H1 (cell line): ENCODE data around the gene CPTP. TPM values are rescaled to one million over a fixed set of nuclear protein-coding genes. Genes with fewer than 3 reads are reported as not detected.

ENCODE experiments used
- CTCF ChIA-PET: fragments of 300-600 bp; sonication (Branson Sonifier 250); formaldehyde crosslinking; loops from one replicate; lab custom pipeline; 2021; ENCODE audit not compliant: partially characterized antibody; lab: Charles Lee
- POLR2A ChIA-PET: fragments of 300-600 bp; sonication (Branson Sonifier 250); formaldehyde crosslinking; loops from one replicate; lab custom pipeline; 2021; ENCODE audit warnings: inconsistent platforms; ENCODE audit not compliant: partially characterized antibody; lab: Charles Lee
- DNase-seq, 2 experiments: peaks; one replicate each; pipeline versions ENCODE4 v3.0.0 to v3.0.0-alpha.2; 2010 to 2022; ENCODE audit warnings: low spot score in 2 of 2, low read depth in 1 of 2, mixed read lengths in 1 of 2
- FAIRE-seq: peaks from 2 replicates; lab custom pipeline; 2011; peaks lifted over from hg19 to GRCh38; lab: Jason Lieb, UNC
- H2AFZ ChIP-seq: 2 replicates; pipeline ENCODE4 v1.8.1; 2012; ENCODE audit warnings: low read length, inconsistent platforms
- H2AK5ac ChIP-seq: 2 replicates; pipeline ENCODE4 v1.6.1; 2013; ENCODE audit warnings: low read depth, low read length
- H2BK120ac ChIP-seq: replicated peaks from 2 replicates; pipeline ENCODE3; 2013; ENCODE audit warnings: low read depth, low read length, inconsistent platforms
- H2BK12ac ChIP-seq: 2 replicates; pipeline ENCODE4 v1.6.1; 2013; ENCODE audit warnings: low read depth, low read length
- H2BK15ac ChIP-seq: 2 replicates; pipeline ENCODE4 v1.6.1; 2013; ENCODE audit warnings: low read length
- H2BK20ac ChIP-seq: 2 replicates; pipeline ENCODE4 v1.6.1; 2013; ENCODE audit warnings: low read length
- H2BK5ac ChIP-seq: 2 replicates; pipeline ENCODE4 v1.6.1; 2013; ENCODE audit warnings: low read depth, low read length
- H3K14ac ChIP-seq: 2 replicates; pipeline ENCODE4 v1.6.1; 2013; ENCODE audit warnings: inconsistent platforms; ENCODE audit not compliant: insufficient read length
- H3K18ac ChIP-seq: 2 replicates; pipeline ENCODE4 v1.6.1; 2013; ENCODE audit warnings: low read length; ENCODE audit errors: extremely low read depth
- H3K23ac ChIP-seq: 2 replicates; pipeline ENCODE4 v1.6.1; 2013; ENCODE audit warnings: inconsistent platforms; ENCODE audit not compliant: insufficient read length
- H3K23me2 ChIP-seq: 2 replicates; pipeline ENCODE4 v1.6.1; 2013; ENCODE audit warnings: low read depth, low read length
- H3K27ac ChIP-seq: 2 replicates; pipeline ENCODE4 v1.6.1; 2011; ENCODE audit warnings: low read depth, low read length, inconsistent platforms
- H3K27me3 ChIP-seq, 4 experiments: replicated peaks in 1 of 4; 1 replicate in 1 of 4; 2 replicates in 3 of 4; pipeline versions ENCODE4 v1.6.1 to v1.8.1; 2011 to 2013; ENCODE audit warnings: low read length in 3 of 4, mild to moderate bottlenecking in 3 of 4, inconsistent platforms in 2 of 4, mixed read lengths in 2 of 4, moderate library complexity in 1 of 4; ENCODE audit not compliant: control insufficient read depth in 3 of 4, insufficient read depth in 3 of 4; ENCODE audit errors: extremely low read depth in 1 of 4
- H3K36me3 ChIP-seq, 4 experiments: 2 replicates each; pipeline versions ENCODE4 v1.6.1 to v1.8.1; 2011 to 2013; ENCODE audit warnings: mild to moderate bottlenecking in 4 of 4, low read length in 3 of 4, moderate library complexity in 2 of 4, control low read depth in 1 of 4, inconsistent platforms in 1 of 4; ENCODE audit not compliant: insufficient read depth in 4 of 4, control insufficient read depth in 2 of 4
- H3K4ac ChIP-seq: replicated peaks from 2 replicates; pipeline ENCODE3; 2013; ENCODE audit warnings: low read length, low read depth, mixed read lengths, inconsistent platforms; ENCODE audit not compliant: insufficient read length
- H3K4me1 ChIP-seq, 4 experiments: replicated peaks in 1 of 4; 1 replicate in 1 of 4; 2 replicates in 3 of 4; pipeline versions ENCODE4 v1.6.1 to v1.8.1; 2011 to 2013; ENCODE audit warnings: low read length in 3 of 4, inconsistent platforms in 2 of 4, mixed read lengths in 1 of 4; ENCODE audit not compliant: insufficient read depth in 4 of 4, control insufficient read depth in 3 of 4
- H3K4me2 ChIP-seq, 2 experiments: 2 replicates each; pipeline versions ENCODE4 v1.6.1 to v1.8.1; 2011 to 2013; ENCODE audit warnings: low read depth in 2 of 2, low read length in 2 of 2, control low read depth in 1 of 2, inconsistent platforms in 1 of 2, mild to moderate bottlenecking in 1 of 2; ENCODE audit not compliant: insufficient read depth in 1 of 2
- H3K4me3 ChIP-seq, 4 experiments: fragments of 200-600, 300-600 bp in 1 of 4; sonication (generic), shearing (Covaris generic), sonication (Bioruptor Twin) in 1 of 4; 2 replicates each; pipeline versions ENCODE4 v1.5.1 to v1.8.1; 2011 to 2016; ENCODE audit warnings: low read length in 4 of 4, low read depth in 3 of 4, control low read depth in 2 of 4, inconsistent platforms in 2 of 4, mild to moderate bottlenecking in 2 of 4, mixed read lengths in 1 of 4, moderate library complexity in 1 of 4; ENCODE audit not compliant: insufficient read depth in 2 of 4; ENCODE audit errors: extremely low read depth in 1 of 4
- H3K56ac ChIP-seq: replicated peaks from 2 replicates; pipeline ENCODE3; 2013; ENCODE audit warnings: low read depth, mild to moderate bottlenecking, mixed read lengths, low read length, inconsistent platforms; ENCODE audit not compliant: insufficient read length
- H3K79me1 ChIP-seq: 2 replicates; pipeline ENCODE4 v1.6.1; 2013; ENCODE audit warnings: low read depth, low read length, control low read depth
- H3K79me2 ChIP-seq, 2 experiments: 2 replicates each; pipeline versions ENCODE4 v1.6.1 to v1.8.1; 2012 to 2013; ENCODE audit warnings: low read length in 2 of 2, mild to moderate bottlenecking in 2 of 2, inconsistent platforms in 1 of 2; ENCODE audit not compliant: insufficient read depth in 2 of 2, control insufficient read depth in 1 of 2
- H3K9ac ChIP-seq, 4 experiments: replicated peaks in 1 of 4; 1 replicate in 1 of 4; 2 replicates in 3 of 4; pipeline versions ENCODE4 v1.6.1 to v1.8.1; 2011 to 2013; ENCODE audit warnings: low read depth in 3 of 4, low read length in 3 of 4, control low read depth in 2 of 4, mild to moderate bottlenecking in 2 of 4, moderate library complexity in 2 of 4, inconsistent platforms in 1 of 4; ENCODE audit errors: extremely low read depth in 1 of 4
- H3K9me3 ChIP-seq, 2 experiments: 2 replicates each; pipeline versions ENCODE4 v1.6.1 to v1.8.1; 2012 to 2013; ENCODE audit warnings: mild to moderate bottlenecking in 2 of 2, moderate library complexity in 2 of 2, control low read depth in 1 of 2, inconsistent platforms in 1 of 2, low read depth in 1 of 2, low read length in 1 of 2, mixed read lengths in 1 of 2; ENCODE audit not compliant: insufficient read depth in 2 of 2
- H4K20me1 ChIP-seq, 2 experiments: replicated peaks in 1 of 2; 2 replicates each; pipeline versions ENCODE3 to v1.8.1; 2011 to 2013; ENCODE audit warnings: inconsistent platforms in 2 of 2, low read length in 2 of 2, mild to moderate bottlenecking in 1 of 2; ENCODE audit not compliant: insufficient read depth in 2 of 2, control insufficient read depth in 1 of 2
- H4K5ac ChIP-seq: 2 replicates; pipeline ENCODE4 v1.6.1; 2013; ENCODE audit warnings: low read length, low read depth, mixed read lengths, inconsistent platforms; ENCODE audit not compliant: insufficient read length
- H4K8ac ChIP-seq: 2 replicates; pipeline ENCODE4 v1.8.0; 2013; ENCODE audit warnings: mild to moderate bottlenecking, moderate library complexity, low read length, inconsistent platforms; ENCODE audit not compliant: insufficient read depth; ENCODE audit errors: extremely low read depth
- H4K91ac ChIP-seq: replicated peaks from 2 replicates; pipeline ENCODE3; 2013; ENCODE audit warnings: low read length, mixed read lengths, inconsistent platforms; ENCODE audit not compliant: insufficient read length
- HDAC2 ChIP-seq, 2 experiments: fragments of 300-600 bp in 1 of 2; sonication (generic) in 1 of 2; IDR thresholded peaks; 2 replicates each; pipeline ENCODE4 v1.6.1; 2011 to 2012; ENCODE audit warnings: low read depth in 2 of 2, low read length in 2 of 2, mild to moderate bottlenecking in 2 of 2, moderate library complexity in 2 of 2, borderline replicate concordance in 1 of 2, inconsistent platforms in 1 of 2
- KDM4A ChIP-seq: IDR thresholded peaks from one replicate; pipeline ENCODE4 v1.7.1; 2012; ENCODE audit warnings: low read depth, mild to moderate bottlenecking, moderate library complexity, low read length, inconsistent platforms; ENCODE audit not compliant: severe bottlenecking
- PHF8 ChIP-seq: fragments of 200-600 bp; sonication (generic); conservative IDR thresholded peaks from 2 replicates; pipeline ENCODE4 v1.7.1; 2012; ENCODE audit warnings: low read depth, mild to moderate bottlenecking, inconsistent platforms, low read length, moderate library complexity
- POLR2AphosphoS5 ChIP-seq: IDR thresholded peaks from 2 replicates; pipeline ENCODE4 v1.6.1; 2011; ENCODE audit warnings: low read depth, low read length
- SIN3A ChIP-seq, 2 experiments: IDR thresholded peaks in 1 of 2; conservative IDR thresholded peaks in 1 of 2; 2 replicates each; pipeline ENCODE4 v1.6.1; 2011 to 2012; ENCODE audit warnings: low read length in 2 of 2, improper control_type of control experiment in 1 of 2, low read depth in 1 of 2, mild to moderate bottlenecking in 1 of 2
- SP4 ChIP-seq: IDR thresholded peaks from 2 replicates; pipeline ENCODE4 v1.6.1; 2012; ENCODE audit warnings: low read length, inconsistent platforms
- WGBS, 2 experiments: shearing (Covaris generic) in 1 of 2; methylation state at CpG; one replicate each; pipeline versions ENCODE4 v1.1.6 to v1.1.7; 2013 to 2015; ENCODE audit warnings: low lambda C conversion rate in 2 of 2, mixed read lengths in 2 of 2, inconsistent platforms in 1 of 2, low coverage in 1 of 2, missing lambda C conversion rate in 1 of 2; ENCODE audit not compliant: insufficient replicate concordance in 2 of 2, insufficient coverage in 1 of 2, insufficient read length in 1 of 2; ENCODE audit errors: extremely low coverage in 1 of 2, missing lambda C conversion rate in 1 of 2; 5-methylcytosine and 5-hydroxymethylcytosine counted together
- polyA plus RNA-seq, 7 experiments: library from polyadenylated mRNA; depleted of rRNA in 3 of 7; stranded (reverse) in 5 of 7; unstranded in 2 of 7; fragments of >200 nt in 5 of 7; fragments of 200-250 nt in 2 of 7; gene quantifications; 1 replicate in 5 of 7; 2 replicates in 1 of 7; 4 replicates in 1 of 7; pipeline versions ENCODE4 v1.2.1 to v1.2.3, GENCODE V29; 2011 to 2013; ENCODE audit warnings: missing spikeins in 2 of 7, mixed read lengths in 2 of 7
- total RNA-seq: library from RNA; stranded (reverse); fragmentation: NEBNext Ultra II Directional; extraction: Animal tissue kit (Norgen Biotek cat#: 25700); gene quantifications from 2 replicates; pipeline ENCODE4 v1.2.1, GENCODE V29; 2021
- TF ChIP-seq, protein P1 (sequence below): IDR thresholded peaks from 2 replicates; pipeline ENCODE4 v1.6.1; 2011; ENCODE audit warnings: low read depth, mild to moderate bottlenecking, low read length; ENCODE audit not compliant: insufficient read depth
- TF ChIP-seq, protein P2 (sequence below): IDR thresholded peaks from 2 replicates; pipeline ENCODE4 v1.6.1; 2012; ENCODE audit warnings: inconsistent platforms

The CPTP gene
- total and polyA plus RNA-seq, 2 of the 8 experiments (the other 6 are each of a cell fraction or from before 2014, with no cell fraction given) = 8.1 to 10.6 TPM

DNA sequence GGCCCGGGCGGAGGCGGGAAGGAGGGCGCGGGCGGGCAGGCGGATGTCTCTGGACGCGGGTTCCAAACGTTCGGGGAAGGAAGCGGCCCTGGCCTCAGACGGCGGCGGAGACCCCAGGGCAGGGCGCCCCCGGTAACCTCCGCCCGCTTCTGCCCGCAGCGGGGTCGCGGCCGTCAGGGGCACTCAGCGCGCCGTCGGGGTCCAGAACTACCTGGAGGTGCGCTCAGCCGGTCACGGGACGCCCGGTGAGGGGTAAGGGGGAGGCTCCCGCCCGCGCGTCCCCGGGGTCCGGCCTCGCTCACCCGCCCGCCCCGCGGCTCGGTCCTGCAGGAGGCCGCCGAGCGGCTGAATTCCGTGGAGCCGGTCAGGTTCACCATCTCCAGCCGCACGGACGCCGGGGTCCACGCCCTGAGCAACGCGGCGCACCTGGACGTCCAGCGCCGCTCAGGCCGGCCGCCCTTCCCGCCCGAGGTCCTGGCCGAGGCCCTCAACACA is 15.8 kb upstream of the CPTP start:
- Histone ChIP-seq H3K4me1 (peaks cover 0 to 40% (median 31%) of the 10 kb centered on the region in 4 experiments; a peak in 6 of 7 replicates), H3K27me3 (peaks cover 0 to 4% (median 1%) of the 10 kb centered on the region in 4 experiments; a peak in 1 of 7 replicates), H3K23ac (no peak overlapping the region), H3K14ac (no peak overlapping the region), H2BK15ac (no peak overlapping the region), H2BK5ac (no peak overlapping the region; the same call in 1 of the 2 replicates), H3K9ac (peak overlapping the region; percentile 45 to 71 (median 60); a peak in 6 of 7 replicates), H4K5ac (peak overlapping the region; percentile 83), H3K9me3 (no peaks in the 10 kb centered on the region), H3K27ac (no peak overlapping the region; the same call in 1 of the 2 replicates), H3K79me1 (peaks cover 4% of the 10 kb centered on the region), H4K91ac (no peak overlapping the region), H4K8ac (no peak overlapping the region; the same call in 1 of the 2 replicates), H2AFZ (no peak overlapping the region), H3K79me2 (peaks cover 0 to 6% of the 10 kb centered on the region in 2 experiments; a peak in 1 of 4 replicates), H3K18ac (no peak overlapping the region; the same call in 1 of the 2 replicates), H2AK5ac (no peak overlapping the region), H2BK20ac (no peak overlapping the region), H4K20me1 (peaks cover 5 to 26% of the 10 kb centered on the region in 2 experiments), H2BK12ac (no peak overlapping the region), H3K23me2 (peaks cover 21% of the 10 kb centered on the region; the same call in 1 of the 2 replicates), H3K4me3 (peak overlapping the region; percentile 77 to 98 (median 87)), H3K4ac (no peak overlapping the region), H3K56ac (peak overlapping the region; percentile 16), H3K36me3 (peaks cover 12 to 32% (median 25%) of the 10 kb centered on the region in 4 experiments), H2BK120ac (no peak overlapping the region), H3K4me2 (peak overlapping the region; percentile 66 to 78)
- DNase-seq = peak in 1 of 2 experiments; percentile 78
- POLR2A ChIA-PET = interaction anchor here (0.9 to 10.1 kb wide), 12 partner anchors 12 to 94 kb away, joined by 3 to 134 read pairs (median 4); partner anchors contain the start of genes CCNL2 and TAS1R3
- WGBS, 2 experiments = 1% methylated on average over 26 of the region's 66 CpGs; no CpG with 5 or more reads in 1 of the 2 experiments
- CTCF ChIA-PET = interaction anchor here (1.1 to 1.5 kb wide), 4 partner anchors 8 to 97 kb away, joined by 3 to 8 read pairs (median 3); no protein-coding TSS in a partner anchor
- FAIRE-seq = no peak
- TF ChIP-seq HDAC2 (IDR thresholded peaks at IDR 0.05; ENCODE audit: borderline replicate concordance in 1 of 2, low read depth in 2 of 2, low read length in 2 of 2) (peak in 1 of 2 experiments; percentile 45; a peak in 1 of 4 replicates), POLR2AphosphoS5 (no peak), SP4 (no peak), KDM4A (peak; percentile 6), SIN3A (conservative IDR thresholded peaks at IDR 0.05 in 1 of 2, IDR thresholded peaks at IDR 0.05 in 1 of 2; ENCODE audit: low read depth in 1 of 2, low read length in 2 of 2) (0 out of 4 replicates have a peak, but pooled peaks of 1 of the 2 experiments have one; percentile 22), PHF8 (peak; percentile 22; the same call in 1 of the 2 replicates)
- TF ChIP-seq, protein P1, sequence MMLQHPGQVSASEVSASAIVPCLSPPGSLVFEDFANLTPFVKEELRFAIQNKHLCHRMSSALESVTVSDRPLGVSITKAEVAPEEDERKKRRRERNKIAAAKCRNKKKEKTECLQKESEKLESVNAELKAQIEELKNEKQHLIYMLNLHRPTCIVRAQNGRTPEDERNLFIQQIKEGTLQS = no peak
- TF ChIP-seq, protein P2, sequence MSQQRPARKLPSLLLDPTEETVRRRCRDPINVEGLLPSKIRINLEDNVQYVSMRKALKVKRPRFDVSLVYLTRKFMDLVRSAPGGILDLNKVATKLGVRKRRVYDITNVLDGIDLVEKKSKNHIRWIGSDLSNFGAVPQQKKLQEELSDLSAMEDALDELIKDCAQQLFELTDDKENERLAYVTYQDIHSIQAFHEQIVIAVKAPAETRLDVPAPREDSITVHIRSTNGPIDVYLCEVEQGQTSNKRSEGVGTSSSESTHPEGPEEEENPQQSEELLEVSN = peak; percentile 84
